ENCODE results near the gene DOCK1.

DOCK1 gene

DNA sequence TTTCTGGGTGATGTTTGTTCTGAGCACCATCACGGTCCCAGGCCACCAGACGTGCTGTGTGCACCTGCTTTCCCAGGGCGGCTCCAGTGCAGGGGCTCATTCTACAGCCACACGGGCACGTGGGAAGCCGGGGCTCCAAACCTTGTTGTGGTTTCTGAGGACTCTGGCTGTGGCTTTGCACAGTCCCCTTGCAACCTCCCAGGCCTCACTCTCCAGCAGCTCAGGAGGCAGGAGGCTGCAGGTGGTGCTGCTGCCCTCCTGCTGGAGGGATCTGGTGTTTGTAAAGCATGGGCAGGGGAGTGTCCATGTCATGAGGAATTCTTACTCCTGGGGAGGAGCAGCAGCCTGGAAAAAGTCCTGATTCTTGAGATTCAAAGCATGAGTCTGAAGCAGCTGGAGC lies 236.9 kb downstream of the DOCK1 start:
- no peak for DNase-seq (ENCODE audit: low read depth, low spot score)

DNA sequence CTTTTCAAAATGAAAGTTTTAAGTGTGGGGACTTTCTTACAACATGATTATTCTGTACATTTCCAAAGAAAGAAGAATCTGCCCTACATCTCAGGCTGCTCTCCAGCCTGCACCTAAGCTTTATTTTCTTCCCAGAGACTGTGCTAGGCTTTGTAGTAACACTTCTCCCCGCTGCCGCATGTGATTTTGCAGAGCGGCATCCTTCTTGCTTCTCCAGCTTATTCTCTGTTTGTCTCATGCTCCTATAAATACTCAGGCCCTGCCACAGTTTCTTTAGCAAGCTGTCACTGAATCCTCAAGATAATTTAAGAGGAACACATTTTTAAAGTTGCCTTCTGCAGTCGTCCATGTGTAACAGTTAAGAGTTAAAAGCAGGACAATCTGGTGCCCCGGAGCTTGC lies 237.6 kb downstream of the DOCK1 start:
- no peak for DNase-seq (ENCODE audit: low read depth, low spot score)

DNA sequence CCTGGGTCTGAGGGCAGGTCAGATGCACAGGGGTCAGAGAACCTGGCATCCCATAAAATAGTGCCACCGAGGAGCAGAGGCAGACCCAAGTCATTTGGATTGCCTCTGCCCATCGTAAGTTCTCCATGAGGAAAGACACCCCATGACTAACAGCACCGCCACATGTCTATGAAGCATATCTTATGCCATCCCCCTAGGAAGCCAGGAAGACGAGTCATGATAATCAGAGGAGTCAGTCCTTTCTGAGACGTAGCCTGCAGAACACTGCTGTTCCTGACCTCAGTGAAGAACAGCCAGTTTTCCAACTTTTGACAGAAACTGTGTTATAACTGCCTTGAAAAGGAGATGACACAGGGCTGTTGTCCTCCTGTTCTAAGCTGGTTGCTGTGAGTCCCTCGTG lies 239.9 kb downstream of the DOCK1 start:
- DNase-seq (ENCODE audit: low read depth, low spot score): no peak

DNA sequence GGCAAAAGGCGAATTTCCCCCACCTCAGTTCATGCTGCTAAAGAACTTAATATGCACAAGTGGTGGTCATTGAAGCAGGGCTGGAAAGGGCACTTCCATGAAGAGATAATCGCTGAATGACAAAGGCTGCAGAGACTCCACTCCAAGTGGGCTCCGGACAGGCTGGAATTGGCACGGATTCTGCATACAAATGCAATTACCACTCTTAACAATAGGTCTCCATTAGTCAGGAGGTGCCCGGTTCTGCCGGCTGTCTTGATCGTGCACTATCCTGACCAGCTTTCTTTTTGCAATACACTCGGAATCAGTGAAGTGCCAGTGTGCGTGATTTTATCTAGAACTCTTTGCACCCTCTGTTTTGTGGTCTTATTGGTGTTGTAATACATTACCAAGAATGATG lies 241.4 kb downstream of the DOCK1 start:
- DNase-seq (ENCODE audit: low read depth, low spot score): no peak

DNA sequence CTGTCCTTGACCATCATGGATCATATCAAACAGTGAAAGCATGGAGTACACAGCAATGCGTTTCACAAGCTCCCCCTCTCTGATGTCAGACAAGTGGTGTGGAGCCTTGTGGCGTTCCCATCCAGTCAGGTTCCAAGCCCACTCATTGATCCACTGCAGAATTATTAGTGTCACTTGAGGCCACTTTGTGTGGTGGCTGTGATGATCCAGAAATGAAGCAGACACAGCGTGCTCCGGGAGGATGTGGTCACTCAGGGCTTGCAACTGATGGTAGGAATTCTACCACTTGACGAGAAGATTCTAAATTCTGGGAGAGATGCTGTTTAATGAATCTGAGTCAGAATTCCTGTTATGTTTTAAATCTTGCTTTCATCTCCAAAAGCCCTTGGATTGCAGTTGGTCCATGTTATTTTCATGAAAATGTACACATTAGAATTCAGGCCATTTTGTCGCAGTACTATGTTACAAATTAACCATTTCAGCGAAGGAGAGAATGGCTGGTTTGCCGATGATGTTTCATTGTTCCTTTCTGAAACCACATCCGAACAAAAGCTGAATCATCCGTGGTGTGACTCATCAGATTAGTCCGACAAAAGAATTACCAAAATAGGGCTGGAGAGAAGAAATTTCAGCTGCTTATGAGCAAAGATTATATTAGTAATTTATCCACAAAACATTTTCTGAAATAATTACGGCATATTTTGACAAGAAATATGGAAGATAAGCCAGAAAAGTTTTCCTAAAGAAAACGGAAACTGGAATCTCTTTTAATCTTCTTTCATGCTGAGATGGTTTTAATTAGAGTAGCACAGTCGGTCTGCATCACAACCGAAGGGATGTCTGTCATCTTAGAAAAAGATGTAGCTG lies 243.1 kb downstream of the DOCK1 start:
- DNase-seq (ENCODE audit: low read depth, low spot score): peak; percentile 35

DNA sequence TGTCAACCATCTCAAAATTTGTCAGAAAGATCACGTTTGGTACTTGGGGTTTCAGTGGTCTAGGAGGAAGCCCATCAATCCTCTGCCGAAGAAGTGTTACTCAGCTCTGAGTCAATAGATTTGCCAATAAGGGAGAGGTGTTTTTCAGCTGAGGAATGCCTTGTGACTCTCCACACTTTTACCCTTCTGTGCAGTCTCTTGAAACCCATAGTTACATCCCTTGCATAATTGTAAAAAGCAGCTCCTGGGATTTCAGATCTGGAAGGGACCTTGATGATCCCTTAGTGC lies 243.6 kb downstream of the DOCK1 start:
- DNase-seq (ENCODE audit: low read depth, low spot score): no peak

DNA sequence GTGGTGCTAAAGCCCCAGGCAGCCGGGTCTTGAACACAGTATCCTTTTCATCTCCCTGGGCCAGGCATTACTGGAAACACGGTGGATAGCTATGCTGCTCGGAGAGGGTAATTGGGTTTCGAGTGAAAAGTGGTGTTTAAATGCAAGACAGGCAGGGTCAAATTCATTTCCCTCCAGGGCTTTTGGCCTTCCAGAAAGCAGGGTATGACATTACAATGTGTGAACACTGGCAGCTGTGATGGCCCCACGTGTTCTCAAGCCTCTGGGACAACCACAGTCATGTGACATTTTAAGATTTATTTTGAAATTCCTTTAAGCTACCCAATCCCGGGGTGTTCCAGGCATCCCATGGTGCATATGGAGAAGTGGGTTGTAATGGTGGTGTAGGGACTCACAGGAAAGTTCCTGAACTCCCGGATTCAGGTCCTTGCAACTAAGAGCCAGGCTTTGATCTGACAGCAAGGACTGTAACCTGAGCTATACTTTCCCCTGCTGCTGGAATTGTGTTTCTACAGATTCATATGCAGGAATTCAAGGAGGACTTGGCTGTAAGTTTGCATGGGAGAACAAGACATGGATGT lies 244.4 kb downstream of the DOCK1 start:
- DNase-seq (ENCODE audit: low read depth, low spot score): peak; percentile 15

DNA sequence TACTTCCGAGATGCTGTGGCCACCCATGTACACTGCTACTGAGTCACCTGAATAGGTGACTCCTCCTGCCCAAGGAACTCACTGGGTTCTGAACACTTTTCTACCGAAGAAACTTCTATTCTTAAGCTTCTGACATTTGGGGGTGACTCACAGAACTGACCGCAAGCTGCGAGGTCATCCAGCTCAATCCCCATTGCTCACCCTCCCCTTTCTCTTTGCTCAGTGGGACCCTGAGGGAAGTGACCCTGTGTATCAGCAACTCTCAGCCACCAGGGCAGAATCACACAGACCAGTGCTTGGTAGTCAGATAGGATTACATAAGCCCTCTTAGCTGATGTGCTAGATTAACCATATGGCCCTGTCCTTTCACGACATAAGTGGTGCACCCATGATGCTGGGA lies 244.9 kb downstream of the DOCK1 start:
- DNase-seq (ENCODE audit: low read depth, low spot score): no peak

DNA sequence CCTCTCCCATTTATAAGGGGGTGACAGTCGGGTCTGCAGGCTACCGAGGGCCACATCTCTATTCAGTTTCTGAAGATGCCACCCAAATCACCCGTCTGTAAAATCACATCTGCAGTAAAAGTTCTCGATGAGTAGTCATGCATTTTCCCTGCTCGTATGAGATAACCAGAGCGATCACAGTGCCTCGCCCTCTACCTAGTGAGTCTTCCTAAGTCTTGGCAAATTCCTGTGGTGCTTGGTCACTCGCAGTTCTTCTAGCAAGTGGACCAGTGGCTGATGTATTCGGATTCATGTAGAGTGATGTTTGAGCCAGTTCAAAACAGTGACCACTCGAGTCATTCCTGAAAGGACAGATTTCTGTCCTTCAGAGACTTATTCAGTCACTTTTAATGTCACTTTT lies 246.3 kb downstream of the DOCK1 start:
- DNase-seq (ENCODE audit: low read depth, low spot score): no peak

DNA sequence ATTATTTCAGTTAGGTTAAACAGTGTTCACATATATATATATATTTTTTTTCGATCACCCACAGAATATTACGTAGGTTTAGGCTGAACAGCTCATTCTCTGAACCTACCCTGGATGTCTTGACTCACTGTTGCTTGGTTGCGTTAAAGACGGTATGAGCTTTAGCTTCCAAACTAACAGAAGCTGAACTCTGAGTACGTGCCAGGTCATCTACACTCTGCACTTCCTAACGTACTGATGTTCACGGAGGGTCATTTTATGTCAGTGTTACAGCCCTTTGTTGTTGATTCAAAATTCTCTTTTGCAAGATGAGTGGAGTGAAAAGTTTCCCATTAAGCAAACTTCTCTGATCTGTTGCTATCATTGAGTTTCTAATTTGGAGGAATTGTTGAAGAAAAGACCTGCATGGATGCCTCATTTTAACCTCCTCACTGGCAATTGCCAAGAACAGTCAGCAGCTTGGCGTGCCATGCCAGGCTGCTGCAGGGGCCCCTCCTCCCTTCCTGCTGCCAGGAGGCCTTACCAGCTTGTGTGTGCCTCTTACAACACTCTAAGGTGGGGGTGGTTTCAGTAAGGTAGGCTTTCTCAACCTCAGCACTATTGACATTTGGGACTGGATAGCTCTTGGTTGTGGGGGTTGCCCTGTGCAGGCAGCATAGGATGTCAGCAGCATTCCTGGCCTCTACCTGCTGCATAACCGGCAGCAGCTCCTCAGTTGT lies 246.9 kb downstream of the DOCK1 start:
- no peak for DNase-seq (ENCODE audit: low read depth, low spot score)

DNA sequence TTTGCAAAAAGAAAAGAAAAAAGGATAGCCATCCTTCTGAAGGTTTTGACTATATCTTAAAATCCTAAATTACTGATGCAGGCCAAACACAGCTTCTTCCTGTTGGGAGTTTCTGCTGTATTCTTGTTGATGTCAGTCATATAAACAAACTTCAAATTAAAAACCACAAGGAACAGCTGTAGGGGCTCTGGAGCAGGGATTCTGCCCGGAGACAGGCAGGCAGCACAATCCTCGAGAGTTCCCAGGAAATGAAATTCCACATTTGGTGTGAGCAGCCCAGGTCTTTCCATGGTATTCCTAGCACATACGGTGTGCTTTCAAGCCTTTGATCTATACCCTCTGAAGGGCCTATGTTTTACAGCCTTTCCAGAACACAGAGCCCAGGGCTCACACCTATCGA lies 248.0 kb downstream of the DOCK1 start:
- no peak for DNase-seq (ENCODE audit: low read depth, low spot score)

DNA sequence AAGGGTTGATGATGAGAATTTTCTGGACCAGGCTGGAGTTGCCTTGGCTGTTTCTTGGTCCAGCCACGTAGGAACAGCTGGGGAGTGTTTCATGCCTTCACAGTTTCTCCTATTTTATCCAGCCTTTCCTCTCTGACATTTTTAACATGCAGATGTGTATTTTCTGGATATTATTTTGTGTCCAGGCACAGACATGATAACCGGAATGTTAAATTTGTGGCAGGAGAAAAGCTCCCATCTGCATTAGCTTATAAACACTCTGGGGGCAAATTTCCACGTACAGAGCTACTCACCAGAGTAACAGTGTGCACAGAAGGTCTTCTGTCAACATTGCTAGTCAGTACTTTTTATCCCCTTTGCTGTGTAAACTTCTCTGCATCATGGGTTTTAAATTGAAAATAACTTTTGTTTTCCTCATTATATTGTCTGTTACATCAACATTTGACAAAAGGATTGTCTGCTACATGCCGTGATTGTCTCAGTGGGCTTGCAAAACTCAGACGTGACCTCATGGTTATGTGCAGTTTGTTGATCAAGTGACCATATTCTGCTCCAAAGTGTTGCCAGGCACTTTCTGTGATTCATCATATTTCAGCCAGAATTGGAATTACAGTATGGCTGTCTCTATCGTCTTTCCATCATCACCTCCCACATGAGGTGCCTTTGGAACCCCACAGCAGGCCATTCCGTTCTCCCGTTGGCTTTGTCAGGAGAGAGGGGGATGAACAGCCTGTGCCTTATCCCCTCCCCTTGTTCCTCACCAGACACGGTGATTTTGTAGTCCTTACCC lies 249.8 kb downstream of the DOCK1 start:
- DNase-seq (ENCODE audit: low read depth, low spot score): no peak

DNA sequence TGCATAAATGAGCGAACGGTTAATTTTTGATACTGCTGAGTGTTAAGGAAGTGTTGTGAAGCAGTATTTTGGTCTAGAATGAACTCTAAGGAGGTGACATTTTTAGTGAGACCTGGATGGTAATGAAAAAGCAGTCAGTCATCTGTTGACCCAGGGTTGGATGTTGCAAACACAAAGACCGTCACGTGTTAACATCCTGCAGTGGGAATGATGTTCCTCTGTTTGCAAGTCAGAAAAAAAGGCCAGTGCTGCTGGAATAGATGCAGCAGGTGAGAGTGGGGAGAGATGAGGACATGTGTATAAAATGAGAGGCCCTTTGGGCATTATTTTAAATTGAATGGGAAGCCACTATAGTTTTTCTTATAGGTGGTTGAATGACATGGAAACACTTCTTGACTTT lies 251.9 kb downstream of the DOCK1 start:
- no peak for DNase-seq (ENCODE audit: low read depth, low spot score)

DNA sequence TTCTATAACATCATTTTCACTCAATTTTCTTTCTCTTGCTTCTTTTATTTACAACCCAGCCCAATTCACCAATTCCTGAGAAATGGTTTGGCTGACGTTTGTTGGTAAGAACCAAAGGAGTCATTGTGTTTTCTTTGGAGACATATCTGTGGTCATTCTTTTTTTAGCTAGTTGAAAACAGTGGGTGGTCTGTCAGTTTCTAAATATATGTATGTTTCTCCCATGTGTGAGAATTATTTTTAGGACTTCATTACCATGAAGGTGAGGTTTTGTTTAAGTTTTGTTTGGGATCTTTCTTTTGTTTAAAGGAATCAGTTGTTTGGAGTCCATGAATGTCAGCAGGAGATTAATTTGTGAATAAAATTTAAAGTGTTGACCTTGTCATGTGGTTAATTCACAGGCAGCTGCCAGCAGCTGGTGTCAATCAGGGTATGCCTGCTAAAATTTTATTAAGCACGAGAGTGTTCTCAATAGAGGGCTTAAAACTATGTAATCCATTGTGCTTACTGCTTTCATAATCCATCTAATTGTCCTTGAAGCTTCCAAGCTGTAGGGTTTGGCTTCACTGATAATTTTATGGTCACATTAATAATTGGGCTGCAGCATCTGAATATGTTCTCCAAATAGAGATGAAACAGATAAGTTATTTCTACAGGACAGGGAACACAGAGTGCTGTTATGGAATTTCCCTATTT lies 252.4 kb downstream of the DOCK1 start:
- peak; percentile 20 for DNase-seq (ENCODE audit: low read depth, low spot score)

DNA sequence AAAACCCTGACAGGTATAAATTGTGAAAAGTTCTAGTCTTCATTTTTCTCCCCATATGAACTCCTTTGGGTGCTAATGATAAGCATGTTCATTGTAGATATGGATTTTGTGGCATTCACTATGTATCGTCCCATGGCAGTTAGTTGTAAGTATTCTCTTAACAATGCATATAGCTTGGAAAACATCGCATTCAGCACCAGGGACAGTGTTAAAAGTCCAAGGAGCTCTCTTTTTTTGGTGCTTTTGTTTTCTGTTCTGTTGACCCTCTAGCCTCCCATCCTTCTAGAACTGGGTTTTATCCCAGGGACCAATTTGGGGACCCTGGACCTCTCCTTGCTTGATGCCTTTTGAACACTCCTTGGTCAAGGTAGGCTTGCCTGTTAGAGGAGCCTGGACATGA lies 253.4 kb downstream of the DOCK1 start:
- no peak for DNase-seq (ENCODE audit: low read depth, low spot score)

DNA sequence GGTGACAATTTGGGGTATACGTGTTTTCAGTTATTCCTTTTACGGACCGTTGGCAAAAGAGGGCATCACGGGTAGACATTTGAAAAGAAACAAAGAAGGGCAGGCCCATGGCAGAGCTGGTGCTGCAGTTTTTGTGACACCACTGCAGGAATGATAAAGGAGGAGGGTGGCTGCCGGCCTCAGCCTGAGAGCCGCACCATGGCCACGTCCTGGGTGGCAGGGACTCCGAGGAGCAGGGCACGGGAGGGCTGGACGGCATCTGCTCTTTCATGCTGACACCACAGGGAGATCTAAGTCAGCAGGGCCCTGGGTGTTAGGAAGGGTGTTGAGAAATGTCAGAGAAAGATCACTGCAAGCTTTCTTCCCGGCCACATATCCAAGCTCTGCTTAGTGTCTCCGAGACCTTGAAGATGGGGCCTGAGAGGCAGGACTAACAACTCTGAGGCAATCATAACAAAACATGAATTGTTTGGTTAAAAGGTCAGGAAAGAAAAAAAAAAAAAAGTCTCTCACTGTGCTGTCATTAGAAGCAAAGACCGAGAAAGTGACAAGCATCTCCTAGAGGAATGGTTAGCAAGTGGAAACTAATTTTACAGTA lies 254.5 kb downstream of the DOCK1 start:
- no peak for DNase-seq (ENCODE audit: low read depth, low spot score)

DNA sequence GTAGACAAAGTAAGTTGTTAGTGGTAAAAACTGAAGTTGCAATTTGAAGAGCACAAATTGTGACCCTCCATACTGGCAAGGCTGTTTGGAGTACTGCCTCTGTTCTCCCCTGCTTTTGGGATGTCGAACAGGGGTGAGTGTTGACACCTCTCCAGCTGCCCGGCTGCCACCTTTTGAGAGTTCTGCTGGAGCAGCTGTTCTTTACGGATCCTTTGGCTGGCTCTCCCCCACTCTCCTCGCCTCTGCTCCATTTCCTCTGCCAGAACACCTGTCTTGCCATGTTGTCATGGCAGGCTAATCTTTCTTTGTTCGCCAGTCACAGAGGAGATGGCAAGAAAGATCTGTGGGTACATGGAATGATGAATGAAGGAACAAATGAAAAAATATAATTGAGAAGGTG lies 256.3 kb downstream of the DOCK1 start:
- DNase-seq (ENCODE audit: low read depth, low spot score): no peak

DNA sequence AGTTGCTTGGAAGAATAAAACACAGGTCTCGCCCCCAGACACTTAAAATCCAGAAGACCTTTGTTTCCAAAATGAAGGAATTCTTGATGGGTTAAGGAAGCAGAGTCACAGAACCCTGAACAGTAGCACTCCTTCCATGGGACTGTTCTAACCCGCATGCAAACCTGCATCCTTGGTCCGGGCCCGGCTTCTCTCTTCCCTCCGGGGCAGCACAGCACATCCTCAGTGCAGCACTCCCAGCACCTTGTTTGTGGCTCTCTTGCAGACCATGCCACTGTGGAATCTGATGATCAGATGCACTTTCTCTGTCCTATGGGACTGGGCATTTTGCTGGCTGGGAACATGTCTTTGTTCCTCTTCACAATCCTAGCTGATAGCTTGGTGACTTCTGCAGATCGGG lies 257.6 kb downstream of the DOCK1 start:
- DNase-seq (ENCODE audit: low read depth, low spot score): no peak

DNA sequence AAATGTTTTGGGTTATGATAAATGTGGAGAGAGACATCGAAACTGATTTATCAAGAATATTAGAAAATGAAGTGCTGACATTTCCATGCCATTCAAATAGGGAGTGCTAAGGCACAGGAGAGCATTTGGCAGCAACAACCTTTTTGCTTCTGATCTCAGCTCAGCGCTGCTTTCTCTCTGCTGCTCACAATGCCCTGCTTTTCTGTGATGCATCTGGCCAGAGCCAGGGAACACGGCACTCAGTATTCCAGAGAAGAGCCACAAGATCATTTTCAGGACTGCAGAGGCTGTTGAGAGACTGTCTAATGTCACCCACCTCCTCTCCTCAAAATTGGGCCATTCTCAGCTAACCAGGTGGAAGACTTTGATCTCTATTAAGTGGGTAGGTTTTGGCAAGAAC lies 263.0 kb downstream of the DOCK1 start:
- no peak for DNase-seq (ENCODE audit: low read depth, low spot score)

DNA sequence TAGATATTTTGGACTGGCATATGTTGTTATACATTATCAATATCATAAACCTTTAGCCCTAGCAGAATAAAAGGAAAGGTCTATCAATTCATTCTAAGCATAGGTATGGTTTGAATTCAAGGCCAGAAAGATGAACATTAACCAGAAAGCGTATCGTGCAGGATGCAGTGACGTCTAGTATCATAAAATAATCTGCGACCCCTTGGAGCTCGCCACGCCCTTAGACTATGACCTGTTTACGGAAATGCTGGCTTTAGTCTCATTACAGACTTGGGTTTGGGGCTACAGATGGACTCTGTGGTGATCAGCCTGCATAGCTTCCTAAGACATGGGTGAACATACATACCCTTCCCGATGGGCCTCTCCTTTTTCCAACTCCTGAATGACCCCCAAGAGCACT lies 269.6 kb downstream of the DOCK1 start:
- no peak for DNase-seq (ENCODE audit: low read depth, low spot score)

DNA sequence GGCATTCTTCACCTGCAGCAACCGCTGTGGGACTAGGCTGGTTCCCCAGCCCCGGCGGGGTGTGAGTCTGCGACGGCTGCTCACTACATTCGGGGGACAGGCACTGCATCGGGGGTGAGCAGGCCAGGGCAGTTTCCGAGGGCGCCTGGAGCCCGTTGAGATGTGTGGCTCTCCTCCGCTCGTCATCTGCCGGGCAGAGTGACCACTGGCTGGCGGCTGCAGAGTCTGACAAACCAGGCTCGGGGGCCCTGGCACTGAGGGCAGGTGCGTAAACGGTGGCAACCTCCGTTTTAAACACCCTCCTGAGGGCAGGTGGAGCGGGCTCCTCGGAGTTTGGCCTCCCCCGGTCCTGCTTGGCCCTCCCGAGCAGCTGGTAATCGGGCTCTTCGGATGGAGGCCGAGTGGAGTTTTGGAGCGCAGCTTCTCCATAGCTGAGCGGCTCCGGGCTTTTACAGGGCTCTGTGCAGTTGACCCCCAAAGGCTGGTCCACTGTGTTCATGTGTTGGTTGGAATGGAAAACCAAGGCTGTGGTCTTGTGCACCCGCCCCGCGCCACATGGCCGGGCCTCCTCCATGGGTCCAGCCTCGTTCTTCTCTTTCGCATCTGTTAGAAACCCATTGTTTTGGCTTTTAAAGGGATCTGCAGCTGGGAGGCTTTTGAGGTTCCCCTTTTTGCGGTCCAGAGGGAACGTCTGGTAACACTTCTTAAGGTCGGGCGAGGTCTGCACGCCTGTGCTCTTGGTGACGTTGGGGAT lies 270.3 kb downstream of the DOCK1 start:
- DNase-seq (ENCODE audit: low read depth, low spot score): no peak
